DMS153 treated with DMSO at 0.1 percent for 48 hours (cell line): ENCODE results near the gene OTULINL.
"Not testable (repeated sequence)": the region's sequence is repeated elsewhere in the genome, so short reads cannot be mapped to it uniquely, and the experiment has no call there.

ENCODE experiments used
- DNase-seq: peaks from one replicate; lab custom pipeline; 2025; ENCODE audit not compliant: unreplicated experiment; lab: John Stamatoyannopoulos, UW

Gene OTULINL

GRCh38 chr5:14581106-14581890 is at the start of gene OTULINL:
OTULINL (plus strand) TSS chr5:14581792; CDS start chr5:14581895, 103 bp downstream.
- DNase-seq = peak; percentile 88

- DNase-seq = no peak
These were observed 49.4 kb upstream of the OTULINL start for GRCh38 chr5:14532180-14532579.

GRCh38 chr5:14534773-14535172 is 46.8 kb upstream of the OTULINL start:
- peak; percentile 44 for DNase-seq

- no peak for DNase-seq
These were observed 36.3 kb upstream of the OTULINL start for GRCh38 chr5:14545308-14545707.

- DNase-seq = no peak
These were observed 35.7 kb upstream of the OTULINL start for GRCh38 chr5:14545862-14546261.

GRCh38 chr5:14547666-14548065 is 33.9 kb upstream of the OTULINL start:
- DNase-seq = no peak

GRCh38 chr5:14551211-14551610 is 30.4 kb upstream of the OTULINL start:
- DNase-seq = no peak

- DNase-seq = no peak
These were observed 29.6 kb upstream of the OTULINL start for GRCh38 chr5:14552017-14552416.

- not testable (repeated sequence) for DNase-seq
These were observed 27.3 kb upstream of the OTULINL start for GRCh38 chr5:14554288-14554687.

GRCh38 chr5:14556015-14556414 is 25.6 kb upstream of the OTULINL start:
- no peak for DNase-seq

GRCh38 chr5:14557203-14557770 is 24.3 kb upstream of the OTULINL start:
- no peak for DNase-seq

GRCh38 chr5:14557791-14558415 is 23.7 kb upstream of the OTULINL start:
- DNase-seq = no peak

- peak; percentile 99 for DNase-seq
These were observed 21.4 kb upstream of the OTULINL start for GRCh38 chr5:14560091-14560595.

GRCh38 chr5:14561741-14562140 is 19.9 kb upstream of the OTULINL start:
- DNase-seq = no peak

GRCh38 chr5:14568333-14568732 is 13.3 kb upstream of the OTULINL start:
- DNase-seq = no peak

- DNase-seq = no peak
These were observed 11.5 kb upstream of the OTULINL start for GRCh38 chr5:14569948-14570691.

GRCh38 chr5:14571901-14572300 is 9.7 kb upstream of the OTULINL start:
- no peak for DNase-seq

- no peak for DNase-seq
These were observed 9.2 kb upstream of the OTULINL start for GRCh38 chr5:14572385-14572784.

GRCh38 chr5:14572836-14573235 is 8.8 kb upstream of the OTULINL start:
- no peak for DNase-seq

- no peak for DNase-seq
These were observed 7.5 kb upstream of the OTULINL start for GRCh38 chr5:14574096-14574495.

GRCh38 chr5:14574891-14575508 is 6.6 kb upstream of the OTULINL start:
- no peak for DNase-seq
